ENCODE measurements around the gene PROK1.

DNA sequence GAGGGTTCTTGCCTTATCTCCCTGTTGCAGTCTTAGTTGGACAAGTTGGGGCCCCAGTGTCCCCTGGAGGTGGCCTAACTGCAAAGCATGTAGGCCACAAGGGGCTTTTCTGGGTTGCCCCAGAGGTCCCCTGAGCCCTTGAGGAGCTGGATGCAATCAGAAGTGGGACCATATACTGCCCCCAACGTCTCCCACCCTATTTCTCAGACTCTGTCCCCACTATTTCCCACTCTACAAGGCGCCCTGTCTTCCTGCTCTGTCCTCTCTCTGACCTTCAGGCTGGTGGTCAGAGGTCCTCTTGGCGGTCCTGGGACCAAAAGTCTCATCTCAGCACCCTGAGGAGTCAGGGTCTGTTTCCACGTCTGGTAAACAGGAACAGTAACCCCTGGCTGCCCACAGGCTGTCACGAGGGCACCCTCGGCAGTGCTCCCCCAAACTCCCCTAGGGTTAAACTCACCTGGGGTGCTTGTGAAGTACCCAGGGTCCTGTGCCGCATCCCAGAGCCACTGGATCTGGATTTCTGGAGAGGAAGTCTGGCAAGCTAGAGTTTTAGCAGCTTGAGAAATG lies 14.9 kb downstream of the PROK1 start:
- no peak for TF ChIP-seq YY1 (IDR thresholded peaks at IDR 0.05; ENCODE audit: low read depth)
- TF ChIP-seq, protein P1, sequence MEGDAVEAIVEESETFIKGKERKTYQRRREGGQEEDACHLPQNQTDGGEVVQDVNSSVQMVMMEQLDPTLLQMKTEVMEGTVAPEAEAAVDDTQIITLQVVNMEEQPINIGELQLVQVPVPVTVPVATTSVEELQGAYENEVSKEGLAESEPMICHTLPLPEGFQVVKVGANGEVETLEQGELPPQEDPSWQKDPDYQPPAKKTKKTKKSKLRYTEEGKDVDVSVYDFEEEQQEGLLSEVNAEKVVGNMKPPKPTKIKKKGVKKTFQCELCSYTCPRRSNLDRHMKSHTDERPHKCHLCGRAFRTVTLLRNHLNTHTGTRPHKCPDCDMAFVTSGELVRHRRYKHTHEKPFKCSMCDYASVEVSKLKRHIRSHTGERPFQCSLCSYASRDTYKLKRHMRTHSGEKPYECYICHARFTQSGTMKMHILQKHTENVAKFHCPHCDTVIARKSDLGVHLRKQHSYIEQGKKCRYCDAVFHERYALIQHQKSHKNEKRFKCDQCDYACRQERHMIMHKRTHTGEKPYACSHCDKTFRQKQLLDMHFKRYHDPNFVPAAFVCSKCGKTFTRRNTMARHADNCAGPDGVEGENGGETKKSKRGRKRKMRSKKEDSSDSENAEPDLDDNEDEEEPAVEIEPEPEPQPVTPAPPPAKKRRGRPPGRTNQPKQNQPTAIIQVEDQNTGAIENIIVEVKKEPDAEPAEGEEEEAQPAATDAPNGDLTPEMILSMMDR (IDR thresholded peaks at IDR 0.05) = no peak
- no peak for TF ChIP-seq RXRA (IDR thresholded peaks at IDR 0.05; ENCODE audit: borderline replicate concordance, low read depth)
- TF ChIP-seq, protein P2, sequence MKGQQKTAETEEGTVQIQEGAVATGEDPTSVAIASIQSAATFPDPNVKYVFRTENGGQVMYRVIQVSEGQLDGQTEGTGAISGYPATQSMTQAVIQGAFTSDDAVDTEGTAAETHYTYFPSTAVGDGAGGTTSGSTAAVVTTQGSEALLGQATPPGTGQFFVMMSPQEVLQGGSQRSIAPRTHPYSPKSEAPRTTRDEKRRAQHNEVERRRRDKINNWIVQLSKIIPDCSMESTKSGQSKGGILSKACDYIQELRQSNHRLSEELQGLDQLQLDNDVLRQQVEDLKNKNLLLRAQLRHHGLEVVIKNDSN (IDR thresholded peaks at IDR 0.05; ENCODE audit: borderline replicate concordance, low read depth) = no peak
- TF ChIP-seq, protein P3, sequence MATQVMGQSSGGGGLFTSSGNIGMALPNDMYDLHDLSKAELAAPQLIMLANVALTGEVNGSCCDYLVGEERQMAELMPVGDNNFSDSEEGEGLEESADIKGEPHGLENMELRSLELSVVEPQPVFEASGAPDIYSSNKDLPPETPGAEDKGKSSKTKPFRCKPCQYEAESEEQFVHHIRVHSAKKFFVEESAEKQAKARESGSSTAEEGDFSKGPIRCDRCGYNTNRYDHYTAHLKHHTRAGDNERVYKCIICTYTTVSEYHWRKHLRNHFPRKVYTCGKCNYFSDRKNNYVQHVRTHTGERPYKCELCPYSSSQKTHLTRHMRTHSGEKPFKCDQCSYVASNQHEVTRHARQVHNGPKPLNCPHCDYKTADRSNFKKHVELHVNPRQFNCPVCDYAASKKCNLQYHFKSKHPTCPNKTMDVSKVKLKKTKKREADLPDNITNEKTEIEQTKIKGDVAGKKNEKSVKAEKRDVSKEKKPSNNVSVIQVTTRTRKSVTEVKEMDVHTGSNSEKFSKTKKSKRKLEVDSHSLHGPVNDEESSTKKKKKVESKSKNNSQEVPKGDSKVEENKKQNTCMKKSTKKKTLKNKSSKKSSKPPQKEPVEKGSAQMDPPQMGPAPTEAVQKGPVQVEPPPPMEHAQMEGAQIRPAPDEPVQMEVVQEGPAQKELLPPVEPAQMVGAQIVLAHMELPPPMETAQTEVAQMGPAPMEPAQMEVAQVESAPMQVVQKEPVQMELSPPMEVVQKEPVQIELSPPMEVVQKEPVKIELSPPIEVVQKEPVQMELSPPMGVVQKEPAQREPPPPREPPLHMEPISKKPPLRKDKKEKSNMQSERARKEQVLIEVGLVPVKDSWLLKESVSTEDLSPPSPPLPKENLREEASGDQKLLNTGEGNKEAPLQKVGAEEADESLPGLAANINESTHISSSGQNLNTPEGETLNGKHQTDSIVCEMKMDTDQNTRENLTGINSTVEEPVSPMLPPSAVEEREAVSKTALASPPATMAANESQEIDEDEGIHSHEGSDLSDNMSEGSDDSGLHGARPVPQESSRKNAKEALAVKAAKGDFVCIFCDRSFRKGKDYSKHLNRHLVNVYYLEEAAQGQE (IDR thresholded peaks at IDR 0.05; ENCODE audit: low read depth, low read length) = no peak
- TF ChIP-seq, protein P4, sequence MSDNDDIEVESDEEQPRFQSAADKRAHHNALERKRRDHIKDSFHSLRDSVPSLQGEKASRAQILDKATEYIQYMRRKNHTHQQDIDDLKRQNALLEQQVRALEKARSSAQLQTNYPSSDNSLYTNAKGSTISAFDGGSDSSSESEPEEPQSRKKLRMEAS (IDR thresholded peaks at IDR 0.05; ENCODE audit: low read depth) = no peak
- no peak for TF ChIP-seq EP300 (IDR thresholded peaks at IDR 0.05; ENCODE audit: borderline replicate concordance in 1 of 2, low read depth in 1 of 2, low read length in 1 of 2)
- no peak for TF ChIP-seq RCOR1 (IDR thresholded peaks at IDR 0.05; ENCODE audit: low read length)
